GM12873 (cell line): ENCODE data around the gene SOCS3.

Experiments used
- CTCF ChIP-seq: IDR thresholded peaks from 2 replicates; pipeline ENCODE4 v1.5.1; 2012; ENCODE audit warnings: low read depth, mild to moderate bottlenecking, moderate library complexity, low read length, control low read depth; ENCODE audit not compliant: insufficient read depth; ENCODE audit errors: missing control alignments

Gene SOCS3

GRCh38 chr17:78379131-78379491 is 19.2 kb upstream of the SOCS3 start:
- TF ChIP-seq CTCF, result no peak

DNA sequence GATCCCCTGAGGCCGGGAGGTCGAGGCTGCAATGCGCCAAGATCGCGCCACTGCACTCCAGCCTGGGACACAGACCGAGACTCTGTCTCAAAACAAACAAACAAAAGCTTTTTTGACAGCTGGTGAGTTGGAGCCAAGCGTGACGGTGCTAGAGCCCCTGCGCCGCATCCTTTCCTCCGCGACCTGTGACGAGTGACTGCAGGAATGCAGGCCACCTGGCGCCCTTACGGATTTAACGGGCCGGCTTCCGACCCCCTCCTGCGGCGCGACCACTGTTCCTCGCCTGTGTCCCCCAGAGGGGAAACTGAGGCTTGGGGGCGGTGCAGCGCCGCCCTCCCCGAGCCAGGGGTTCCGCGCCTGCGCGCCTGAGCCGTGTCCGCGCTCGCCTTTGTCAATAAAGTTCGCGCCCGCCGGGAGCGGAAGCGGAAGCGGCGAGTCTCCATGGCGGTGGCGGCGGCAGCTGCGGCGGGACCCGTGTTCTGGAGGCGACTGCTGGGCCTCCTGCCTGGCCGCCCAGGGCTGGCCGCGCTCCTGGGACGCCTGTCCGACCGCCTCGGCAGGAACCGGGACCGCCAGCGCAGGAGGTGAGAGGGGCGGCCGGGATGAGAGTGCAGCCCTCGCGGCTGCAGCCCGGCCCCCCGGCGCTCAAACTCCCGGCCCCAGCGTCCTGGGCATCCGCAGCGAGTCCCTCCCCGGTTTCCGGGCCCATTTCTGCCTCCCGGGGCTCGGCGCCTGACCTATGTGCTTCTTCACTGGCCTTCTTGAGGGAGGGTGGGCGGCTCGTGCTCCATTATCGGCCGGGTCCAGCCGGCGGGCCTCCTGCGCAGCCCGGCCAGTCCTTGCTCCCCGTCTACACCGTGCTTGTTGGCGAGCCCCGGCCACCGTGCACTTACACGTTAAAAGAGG is 18.6 kb upstream of the SOCS3 start, which contains the start of gene PGS1:
TSS of gene PGS1 (plus strand) at position 425 of the 906 bp plus-strand sequence. CDS start at position 442, 17 bp downstream.
- no peak for TF ChIP-seq CTCF

- no peak for TF ChIP-seq CTCF
These were observed 18.0 kb upstream of the SOCS3 start for GRCh38 chr17:78377858-78378224.

DNA sequence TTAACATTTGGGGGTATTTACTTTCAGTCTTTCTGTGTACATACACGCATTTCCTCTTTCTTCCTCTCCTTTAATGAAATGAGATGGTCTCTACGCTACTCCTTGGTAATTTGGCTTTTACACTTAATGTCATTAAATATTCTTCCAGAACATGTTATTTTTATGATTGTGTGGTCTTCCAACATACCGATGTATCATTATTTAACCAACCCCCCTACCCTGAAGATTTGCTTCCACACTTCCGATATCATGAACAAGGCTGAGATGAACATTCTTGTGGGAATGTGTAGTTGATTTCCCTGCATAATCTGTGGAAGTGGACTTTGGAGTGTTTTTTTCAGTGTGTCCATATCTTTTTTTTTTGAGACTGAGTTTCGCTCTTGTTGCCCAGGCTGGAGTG is 16.3 kb upstream of the SOCS3 start:
- TF ChIP-seq CTCF, result no peak

GRCh38 chr17:78375401-78376151 is 15.7 kb upstream of the SOCS3 start:
- TF ChIP-seq CTCF, result no peak

DNA sequence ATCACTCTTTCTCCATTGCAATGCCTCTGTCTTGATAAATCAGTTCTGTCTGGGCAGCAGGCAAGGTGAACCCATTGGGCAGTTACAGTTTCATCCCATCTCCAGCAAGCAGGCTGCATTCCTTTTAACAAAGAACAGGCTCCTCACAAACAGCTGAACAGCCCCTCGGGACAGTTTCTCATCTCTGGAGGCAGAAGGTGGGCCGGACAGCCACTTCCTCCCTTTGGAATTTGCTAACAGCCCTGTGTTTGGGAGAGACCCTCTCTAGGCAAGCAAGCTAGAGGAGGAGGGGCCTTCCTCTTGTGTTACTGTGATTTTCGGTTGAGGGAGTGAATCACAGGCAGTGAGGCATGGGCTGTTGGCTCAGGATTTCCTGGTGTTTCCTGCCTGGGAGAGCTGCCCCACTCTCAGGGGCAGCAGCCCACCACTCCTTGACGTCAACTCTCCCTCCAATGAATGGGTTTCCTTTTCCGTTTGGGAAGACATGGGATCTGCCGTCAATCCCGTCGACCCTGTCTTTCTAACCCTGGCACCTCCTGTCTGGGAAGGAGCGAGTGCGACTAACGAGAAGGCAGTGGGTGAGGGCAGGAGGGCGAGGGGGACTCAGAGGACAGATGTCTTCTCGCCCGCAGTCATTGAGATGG is 14.9 kb upstream of the SOCS3 start:
- no peak for TF ChIP-seq CTCF

GRCh38 chr17:78374189-78374588 is 14.3 kb upstream of the SOCS3 start:
- no peak for TF ChIP-seq CTCF
